ENCODE data around the gene ZNF175. TPM values are rescaled to one million over a fixed set of nuclear protein-coding genes. Genes with fewer than 3 reads are reported as not detected.

ZNF175 gene
- total and polyA plus RNA-seq, 12 donors, result 1.6 to 9.6 (median 8.1) TPM

DNA sequence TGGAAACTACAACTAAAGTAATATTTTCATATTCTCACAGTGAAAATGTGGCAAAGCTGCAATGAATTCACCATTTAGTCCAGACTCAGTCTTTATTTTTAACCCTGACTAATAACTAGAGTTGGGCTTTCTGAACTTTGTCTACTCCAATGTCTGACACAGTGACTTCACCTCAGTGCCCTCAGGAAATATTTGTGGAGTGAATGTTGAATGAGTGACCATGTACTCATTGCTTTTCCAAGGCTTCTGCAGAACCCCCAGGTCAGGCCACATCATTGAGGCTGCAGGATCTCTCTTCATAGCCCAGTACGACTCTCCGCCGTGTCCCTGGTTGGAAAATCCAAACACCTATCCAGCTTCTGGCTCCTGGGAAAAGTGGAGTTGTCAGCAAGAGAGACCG, 1.8 kb downstream of the ZNF175 start:
- intact Hi-C loops (cut with DNase I), result no loop called here
- WGBS, 2 donors, result 96 to 98% methylated on average over 4 of the region's 4 CpGs
- ATAC-seq (no peak), DNase-seq (no peak)
- no peak overlapping the region for H3K27ac ChIP-seq
- H3K4me1 ChIP-seq, result peaks cover 0 to 26% (median 17%) of the 10 kb centered on the region in 9 donors
- peaks cover 0 to 54% (median 6%) of the 10 kb centered on the region in 9 donors for H3K36me3 ChIP-seq
- no peaks in the 10 kb centered on the region for H3K9me3 ChIP-seq
- H3K4me3 ChIP-seq, result no peak overlapping the region
- TF ChIP-seq, protein P1, sequence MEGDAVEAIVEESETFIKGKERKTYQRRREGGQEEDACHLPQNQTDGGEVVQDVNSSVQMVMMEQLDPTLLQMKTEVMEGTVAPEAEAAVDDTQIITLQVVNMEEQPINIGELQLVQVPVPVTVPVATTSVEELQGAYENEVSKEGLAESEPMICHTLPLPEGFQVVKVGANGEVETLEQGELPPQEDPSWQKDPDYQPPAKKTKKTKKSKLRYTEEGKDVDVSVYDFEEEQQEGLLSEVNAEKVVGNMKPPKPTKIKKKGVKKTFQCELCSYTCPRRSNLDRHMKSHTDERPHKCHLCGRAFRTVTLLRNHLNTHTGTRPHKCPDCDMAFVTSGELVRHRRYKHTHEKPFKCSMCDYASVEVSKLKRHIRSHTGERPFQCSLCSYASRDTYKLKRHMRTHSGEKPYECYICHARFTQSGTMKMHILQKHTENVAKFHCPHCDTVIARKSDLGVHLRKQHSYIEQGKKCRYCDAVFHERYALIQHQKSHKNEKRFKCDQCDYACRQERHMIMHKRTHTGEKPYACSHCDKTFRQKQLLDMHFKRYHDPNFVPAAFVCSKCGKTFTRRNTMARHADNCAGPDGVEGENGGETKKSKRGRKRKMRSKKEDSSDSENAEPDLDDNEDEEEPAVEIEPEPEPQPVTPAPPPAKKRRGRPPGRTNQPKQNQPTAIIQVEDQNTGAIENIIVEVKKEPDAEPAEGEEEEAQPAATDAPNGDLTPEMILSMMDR (IDR thresholded peaks at IDR 0.05), result no peak
- peaks cover 0 to 7% (median 0%) of the 10 kb centered on the region in 7 donors for H3K27me3 ChIP-seq

DNA sequence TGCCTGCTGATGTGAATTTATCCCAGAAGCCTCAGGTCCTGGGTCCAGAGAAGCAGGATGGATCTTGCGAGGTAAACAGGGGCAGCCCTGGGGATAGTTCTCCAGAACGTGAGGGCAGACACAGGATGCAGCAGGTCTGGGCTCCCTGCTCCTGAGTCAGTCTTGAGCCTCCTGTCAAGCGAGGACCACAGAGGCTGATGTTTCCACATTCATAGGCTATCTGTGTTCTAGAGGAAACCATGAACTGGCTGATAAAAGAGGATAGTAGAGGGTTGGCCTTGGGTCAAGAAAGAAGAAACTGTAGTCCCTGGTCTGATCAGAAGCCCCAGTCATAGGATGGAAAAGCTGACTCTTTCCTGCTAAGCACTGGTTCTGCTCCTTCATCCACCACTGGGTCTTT, 2.2 kb downstream of the ZNF175 start:
- 86 to 90% methylated on average over 3 of the region's 3 CpGs for WGBS, 2 donors
- ATAC-seq (no peak), DNase-seq (no peak)
- Histone ChIP-seq H3K9me3 (no peaks in the 10 kb centered on the region), H3K27me3 (peaks cover 0 to 5% (median 0%) of the 10 kb centered on the region in 7 donors), H3K36me3 (peaks cover 0 to 58% (median 6%) of the 10 kb centered on the region in 9 donors), H3K27ac (no peak overlapping the region), H3K4me3 (no peak overlapping the region), H3K4me1 (peaks cover 0 to 26% (median 17%) of the 10 kb centered on the region in 9 donors)
- intact Hi-C loops (cut with DNase I), result no loop called here
- TF ChIP-seq, protein P1 (IDR thresholded peaks at IDR 0.05), result no peak

DNA sequence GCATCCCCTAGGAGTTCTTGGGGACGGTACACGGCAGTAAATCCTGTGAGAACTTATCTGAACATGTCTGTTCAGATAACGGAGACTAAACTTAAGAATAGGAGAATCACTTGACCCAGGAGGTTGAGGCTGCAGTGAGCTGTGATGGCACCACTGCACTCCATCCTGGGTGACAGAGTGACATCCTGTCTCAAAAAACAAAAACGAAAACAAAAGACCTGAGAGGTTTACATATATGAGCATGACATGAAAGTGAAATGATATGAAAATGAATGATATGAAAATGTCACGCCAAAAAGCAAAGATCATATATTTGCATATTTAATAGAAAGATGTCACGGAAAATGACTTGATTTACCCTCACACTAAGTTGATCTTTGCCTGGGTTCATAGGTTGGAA, 5.8 kb downstream of the ZNF175 start:
- peaks cover 0 to 91% (median 13%) of the 10 kb centered on the region in 9 donors for H3K36me3 ChIP-seq
- no peak for DNase-seq
- H3K27me3 ChIP-seq, result no peaks in the 10 kb centered on the region
- WGBS, 2 donors, result 91 to 94% methylated on average over 6 of the region's 6 CpGs
- no peak for ATAC-seq
- H3K4me1 ChIP-seq, result peaks cover 0 to 18% (median 14%) of the 10 kb centered on the region in 9 donors
- H3K9me3 ChIP-seq, result no peaks in the 10 kb centered on the region
- intact Hi-C loops (cut with DNase I), result no loop called here
- no peak overlapping the region for H3K4me3 ChIP-seq
- no peak overlapping the region for H3K27ac ChIP-seq
- TF ChIP-seq, protein P1 (IDR thresholded peaks at IDR 0.05), result no peak

DNA sequence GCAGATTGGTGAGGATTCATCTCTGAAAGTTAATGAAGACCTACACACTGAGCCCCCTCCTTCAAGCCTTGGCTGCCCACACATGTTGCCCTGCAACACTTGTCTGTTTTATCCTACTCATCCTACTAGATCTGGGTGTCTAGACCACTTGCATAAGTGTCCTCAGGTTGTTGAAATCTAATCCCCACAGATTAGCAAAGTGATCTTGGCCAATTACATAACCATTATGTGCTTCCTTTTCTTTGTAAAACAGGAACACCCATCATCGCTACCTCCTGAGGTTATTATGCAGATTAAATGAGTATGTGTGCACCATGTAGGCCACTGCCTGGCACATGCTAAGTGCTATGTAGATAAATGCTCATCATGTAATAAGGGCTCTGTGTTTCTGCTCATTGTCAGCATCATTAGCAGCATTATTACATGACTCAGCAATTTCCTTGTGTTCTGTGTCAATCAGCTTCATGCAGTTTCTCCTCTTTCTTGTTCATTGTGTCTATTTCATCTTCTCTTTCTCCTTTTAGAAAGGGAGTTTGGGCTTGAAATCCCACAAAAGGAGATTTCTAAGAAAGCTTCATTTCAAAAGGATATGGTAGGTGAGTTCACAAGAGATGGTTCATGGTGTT, 15.1 kb downstream of the ZNF175 start:
- TF ChIP-seq, protein P1 (IDR thresholded peaks at IDR 0.05), result no peak
- Histone ChIP-seq H3K36me3 (peaks cover 0 to 74% (median 61%) of the 10 kb centered on the region in 9 donors), H3K9me3 (peaks cover 0 to 40% (median 14%) of the 10 kb centered on the region in 11 donors), H3K27ac (no peak overlapping the region), H3K27me3 (no peaks in the 10 kb centered on the region), H3K4me1 (no peaks in the 10 kb centered on the region), H3K4me3 (no peak overlapping the region)
- ATAC-seq (no peak), DNase-seq (no peak)
- intact Hi-C loops (cut with DNase I), result no loop called here
- WGBS, 2 donors, result 90 to 100% methylated on average over 1 of the region's 1 CpG

Data from heart right ventricle (tissue), 16 donors.